ENCODE results near the gene CEP83.
A peak's percentile ranks its signal among the peaks of the same experiment; 100 is the strongest.

The CEP83 gene

DNA sequence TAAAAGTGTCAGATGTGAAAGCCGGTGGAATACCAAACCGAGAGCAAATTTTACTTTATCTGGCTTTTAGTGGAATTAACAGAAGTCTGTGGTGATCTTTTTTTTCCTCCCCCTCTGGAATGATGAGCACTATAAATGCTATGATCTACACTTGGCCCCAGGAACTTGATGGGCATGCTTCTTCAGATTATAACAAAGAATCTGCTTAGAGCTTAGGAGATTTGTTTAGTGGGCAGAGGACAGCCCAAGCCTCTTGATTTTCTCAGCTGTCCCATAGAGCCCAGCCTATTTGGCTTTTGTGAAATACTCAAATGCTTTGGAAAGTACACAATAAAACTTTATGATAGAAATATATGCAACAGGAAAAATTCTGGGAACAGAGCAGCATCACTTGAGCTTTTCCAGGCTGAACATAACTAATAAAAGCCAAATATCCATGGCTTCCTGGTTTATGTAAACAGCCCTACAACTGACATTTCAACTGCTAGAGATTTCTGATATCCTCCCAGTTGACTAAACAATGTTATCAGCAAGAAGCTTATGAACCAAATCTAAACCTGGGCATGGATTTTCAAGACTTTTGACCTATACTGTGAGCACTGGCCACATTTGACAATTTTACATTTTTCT lies 161.7 kb downstream of the CEP83 start:
- DNase-seq: no peak

DNA sequence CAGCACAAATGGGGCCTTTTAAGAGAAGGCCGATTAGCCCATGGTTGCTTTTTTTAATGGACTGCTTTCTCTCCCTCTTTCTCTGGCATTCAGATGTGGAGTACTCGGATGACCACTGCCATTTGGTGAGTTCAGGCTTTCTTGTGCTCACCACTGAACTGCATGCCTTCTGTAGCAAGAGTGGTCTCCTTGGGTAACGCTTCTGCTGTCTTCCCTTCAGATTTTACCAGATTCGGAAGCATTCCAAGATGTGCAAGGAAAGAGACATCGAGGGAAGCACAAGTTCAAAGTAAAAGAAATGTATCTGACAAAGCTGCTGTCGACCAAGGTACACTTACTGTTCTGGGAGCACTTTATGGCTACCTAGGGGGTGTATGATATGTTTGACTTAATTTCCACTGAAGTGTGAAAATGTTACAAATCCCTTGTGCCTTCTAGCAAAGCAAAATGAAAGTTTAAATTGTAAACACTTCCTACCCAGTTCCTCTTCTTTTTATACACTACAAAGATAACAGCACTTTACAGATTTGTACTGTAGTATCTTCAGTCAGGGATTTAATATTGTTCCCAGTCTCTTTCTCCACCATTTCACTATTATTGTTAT lies 162.5 kb downstream of the CEP83 start:
- no peak for DNase-seq

GRCh38 chr12:94290353-94290752 lies 169.3 kb downstream of the CEP83 start:
- no peak for DNase-seq

- DNase-seq: no peak
Observed at GRCh38 chr12:94289461-94290312, 170.0 kb downstream of the CEP83 start.

DNA sequence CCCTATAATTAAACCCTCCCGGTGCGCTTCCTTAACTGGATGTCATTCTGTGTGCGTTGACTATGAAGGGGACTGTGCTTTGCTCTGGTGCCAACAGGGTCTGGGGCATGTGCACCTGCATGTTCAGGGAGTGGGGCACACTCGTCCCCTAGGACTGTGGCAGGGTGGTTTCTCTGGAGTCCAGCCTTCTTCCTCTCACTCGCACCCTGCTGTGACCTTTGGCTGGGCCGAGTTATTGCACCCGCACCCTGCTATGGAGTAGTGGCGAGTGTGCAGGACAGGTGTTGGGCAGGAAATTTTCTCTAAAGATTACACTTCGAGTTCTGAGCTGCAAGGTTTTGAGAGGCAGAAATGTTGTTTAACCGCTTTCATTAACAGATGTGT lies 172.4 kb downstream of the CEP83 start:
- peak; percentile 24 for DNase-seq

DNA sequence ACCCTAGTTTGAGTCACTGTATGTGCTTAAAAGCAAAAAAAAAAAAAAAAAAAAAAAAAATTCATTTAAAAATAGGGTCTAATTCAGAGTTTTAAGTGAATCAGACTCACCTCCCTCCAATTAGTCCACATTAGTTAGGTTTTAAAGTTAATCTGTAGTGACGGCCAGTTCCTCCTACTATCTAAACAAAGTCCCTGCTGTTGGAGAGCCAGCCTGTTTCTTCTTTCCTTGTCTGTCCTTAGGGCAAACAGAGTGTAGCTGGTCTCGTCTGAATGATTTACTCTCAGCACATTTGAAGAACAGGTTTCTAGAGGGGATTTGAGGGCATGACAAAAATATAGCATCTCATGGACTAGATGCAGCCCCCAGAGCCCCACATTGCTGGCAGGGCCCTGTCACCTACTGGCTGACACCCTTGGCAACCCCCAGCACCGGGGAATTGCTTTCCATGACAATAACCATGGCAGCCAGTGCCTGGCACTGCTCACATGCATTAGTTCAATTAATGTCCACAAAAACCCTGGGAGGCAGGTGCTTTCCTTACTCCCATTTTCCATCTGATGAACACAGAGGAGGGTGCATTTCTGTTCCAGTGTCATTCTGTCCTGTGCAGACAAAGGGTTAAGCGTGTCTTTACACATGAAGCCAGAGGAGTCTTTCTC lies 173.0 kb downstream of the CEP83 start:
- no peak for DNase-seq

- DNase-seq: no peak
Observed at GRCh38 chr12:94285943-94286582, 173.6 kb downstream of the CEP83 start.

DNA sequence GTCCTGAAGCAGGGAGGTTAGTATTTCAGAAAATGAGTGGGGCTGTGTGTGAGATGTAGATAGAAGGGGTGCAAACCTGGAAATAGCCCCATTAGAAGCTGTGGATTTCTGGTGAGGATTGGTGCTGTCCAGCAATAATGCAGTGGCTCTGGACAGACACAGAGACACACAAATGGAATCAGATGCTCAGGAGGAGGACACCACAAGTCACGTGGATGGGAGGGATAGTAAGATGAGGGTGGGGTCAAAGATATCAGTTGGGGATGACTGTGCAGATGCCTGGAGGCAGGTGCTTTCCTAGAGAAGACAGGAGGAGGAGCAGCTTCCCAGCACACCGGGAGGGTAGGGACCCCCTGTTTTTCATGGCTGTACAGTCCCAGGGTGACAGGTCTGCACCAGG lies 174.8 kb downstream of the CEP83 start:
- DNase-seq: no peak

DNA sequence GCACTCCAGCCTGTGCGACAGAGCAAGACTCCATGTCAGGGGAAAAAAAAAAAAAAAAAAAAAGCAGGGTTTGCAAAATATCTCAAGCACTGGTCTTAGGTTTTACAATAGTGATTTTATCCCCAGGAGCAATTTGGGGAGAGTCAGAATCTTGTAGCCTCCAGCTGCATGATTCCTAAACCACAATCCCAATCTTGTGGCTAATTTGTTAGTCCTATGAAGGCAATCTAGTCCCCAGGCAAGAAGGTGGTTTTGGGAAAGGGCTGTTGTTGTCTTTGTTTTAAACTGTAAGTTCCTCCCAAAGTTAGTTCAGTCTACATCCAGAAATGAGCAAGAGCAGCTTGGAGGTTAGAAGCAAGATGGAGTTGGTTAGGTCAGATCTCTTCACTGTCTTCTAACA lies 175.6 kb downstream of the CEP83 start:
- DNase-seq: no peak

DNA sequence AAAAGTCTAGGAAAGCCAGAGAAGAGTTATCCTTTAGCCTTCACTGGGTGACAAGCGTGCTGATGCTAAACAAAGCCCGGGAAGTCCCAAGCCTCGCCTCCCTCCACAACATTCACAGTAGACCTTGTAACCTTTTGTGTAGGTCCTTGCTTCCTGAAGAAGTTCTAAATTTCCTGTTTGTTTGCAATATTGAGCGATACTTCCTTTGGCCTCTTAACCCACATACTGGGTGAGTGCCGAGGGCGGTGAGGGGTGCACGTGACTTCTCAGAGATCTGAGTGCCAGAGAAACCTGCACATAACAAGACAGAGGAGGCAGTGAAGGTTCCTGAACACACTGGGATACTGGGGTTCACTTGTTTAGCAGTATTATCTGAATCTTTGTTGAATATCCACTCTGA lies 177.0 kb downstream of the CEP83 start:
- DNase-seq: no peak

DNA sequence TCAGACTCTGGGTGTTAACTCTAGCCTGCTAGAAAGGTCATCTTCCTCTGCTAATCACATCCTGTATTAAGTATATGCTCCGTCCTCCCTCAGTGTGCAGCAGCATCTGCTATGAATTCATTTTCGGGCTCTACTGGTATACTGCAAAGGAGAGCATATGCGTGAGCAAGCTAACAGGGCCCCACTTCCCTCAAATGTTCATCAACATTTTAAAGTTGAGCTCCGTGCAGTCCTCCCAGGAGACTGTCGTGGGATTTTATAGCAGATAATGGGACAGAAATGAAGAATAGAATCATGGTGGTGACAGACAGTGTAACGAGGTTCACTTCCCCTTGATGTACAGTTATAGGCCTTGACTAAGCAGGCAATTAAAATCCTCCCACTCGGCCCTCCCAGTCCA lies 179.6 kb downstream of the CEP83 start:
- no peak for DNase-seq

DNA sequence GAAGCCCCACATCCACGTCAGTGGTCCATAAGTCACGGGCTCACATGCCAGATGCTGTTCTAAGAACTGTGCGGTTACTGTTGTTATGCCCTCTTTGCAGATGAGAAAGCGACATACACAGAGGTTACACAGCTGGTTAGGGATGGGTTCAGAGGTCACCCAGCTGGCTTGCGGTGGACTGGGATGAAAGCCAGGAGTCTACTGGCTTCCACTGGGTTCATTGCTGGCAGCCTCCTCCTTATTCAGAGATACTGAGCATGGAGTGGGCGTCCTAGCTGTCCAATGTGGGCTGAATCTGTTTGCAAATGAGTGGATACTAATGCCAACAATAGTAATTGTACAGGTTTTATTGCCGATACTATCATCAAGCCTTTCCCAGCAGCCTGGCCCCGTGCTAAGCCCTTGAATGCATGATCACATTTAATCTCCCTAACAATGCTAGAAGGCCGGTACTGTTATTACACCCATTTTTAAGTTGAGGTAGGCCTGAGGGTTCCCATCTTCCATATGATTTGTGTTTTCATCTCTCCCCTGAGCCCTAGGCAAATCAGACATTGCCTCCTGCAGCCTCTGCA lies 182.2 kb downstream of the CEP83 start:
- no peak for DNase-seq

- no peak for DNase-seq
Observed at GRCh38 chr12:94276725-94277124, 182.9 kb downstream of the CEP83 start.

DNA sequence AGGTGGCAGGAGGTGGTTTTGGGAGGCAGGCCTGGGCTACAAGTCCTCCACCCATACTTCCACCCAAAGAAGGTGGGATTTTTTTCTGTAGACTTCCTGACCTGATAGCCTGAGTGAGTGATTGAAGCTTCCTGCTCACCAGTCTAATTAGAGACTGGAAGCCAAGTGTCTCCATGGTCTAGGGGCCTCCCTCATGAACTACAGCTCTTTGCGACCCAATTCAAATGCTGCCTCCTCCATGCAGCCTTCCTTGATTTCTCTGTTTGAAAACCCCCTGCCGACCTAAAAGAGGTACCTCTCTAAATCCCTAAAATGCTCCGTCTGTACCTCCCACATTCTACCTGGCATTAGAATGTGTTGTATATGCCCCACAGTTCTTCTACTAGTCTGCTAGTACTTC lies 186.4 kb downstream of the CEP83 start:
- no peak for DNase-seq

DNA sequence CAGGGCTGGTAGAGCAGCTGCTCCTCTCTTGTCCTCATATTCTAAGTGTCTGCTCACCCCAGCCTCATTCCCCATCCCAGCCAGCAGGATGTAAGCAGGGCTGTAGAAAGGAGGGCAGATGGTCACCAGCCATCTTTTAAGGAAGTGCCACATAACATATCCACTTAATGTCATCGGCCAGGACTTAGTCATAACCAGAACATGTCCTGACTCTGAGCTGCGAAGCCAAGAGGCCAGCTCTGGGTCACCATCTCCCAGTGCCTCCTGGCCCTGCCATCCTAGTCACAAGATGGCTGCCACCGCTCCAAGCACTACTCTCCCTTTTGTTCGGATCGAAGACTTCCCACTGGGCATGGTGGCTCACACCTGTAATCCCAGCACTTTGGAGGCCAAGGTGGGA lies 187.4 kb downstream of the CEP83 start:
- no peak for DNase-seq

DNA sequence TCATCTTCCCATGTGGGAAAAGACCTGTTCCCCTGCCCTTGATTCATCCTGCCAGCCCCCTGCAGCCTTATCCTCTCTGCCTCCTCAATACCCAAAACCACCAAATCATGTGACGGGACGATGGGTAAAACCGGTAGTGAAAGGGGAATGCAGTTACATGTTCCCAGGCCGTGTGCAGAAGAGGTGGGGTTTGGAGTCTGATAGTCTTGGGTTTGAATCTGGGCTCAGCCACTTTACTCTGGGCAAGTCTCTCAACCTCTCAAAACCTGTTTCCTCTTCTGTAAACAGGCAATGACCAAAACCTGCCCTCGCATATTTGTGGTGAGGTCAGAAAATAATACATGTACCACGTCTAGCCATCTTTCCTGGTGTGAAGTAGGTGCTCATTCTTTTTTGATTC lies 188.3 kb downstream of the CEP83 start:
- DNase-seq: no peak

- no peak for DNase-seq
Observed at GRCh38 chr12:94269316-94269999, 190.2 kb downstream of the CEP83 start.

DNA sequence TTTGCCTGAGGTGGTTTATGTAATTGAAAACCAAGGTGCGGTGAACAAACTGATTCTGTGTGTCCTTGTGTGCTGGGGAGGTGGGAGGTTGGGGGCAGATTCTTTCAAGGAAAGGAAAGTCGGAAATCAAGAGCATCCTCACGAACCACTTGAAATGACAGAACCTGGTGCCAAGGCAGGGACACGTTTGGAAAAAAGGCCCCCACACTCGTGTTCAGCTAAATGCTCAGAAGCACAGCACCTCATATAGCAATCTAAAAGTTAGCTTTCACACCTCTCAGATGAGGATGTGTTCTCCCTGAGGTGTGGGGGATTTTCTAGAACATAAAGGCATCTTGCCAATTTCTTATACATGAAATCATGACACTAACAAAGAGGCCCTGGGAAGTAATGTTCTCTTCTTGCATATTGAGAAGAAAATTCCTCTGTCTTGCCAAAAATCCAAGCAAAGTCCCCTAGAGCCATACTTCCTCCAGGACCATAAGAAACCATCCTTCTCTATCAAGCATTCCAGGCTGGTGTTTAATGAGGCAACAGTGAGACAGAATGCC lies 191.7 kb downstream of the CEP83 start:
- DNase-seq: no peak

DNA sequence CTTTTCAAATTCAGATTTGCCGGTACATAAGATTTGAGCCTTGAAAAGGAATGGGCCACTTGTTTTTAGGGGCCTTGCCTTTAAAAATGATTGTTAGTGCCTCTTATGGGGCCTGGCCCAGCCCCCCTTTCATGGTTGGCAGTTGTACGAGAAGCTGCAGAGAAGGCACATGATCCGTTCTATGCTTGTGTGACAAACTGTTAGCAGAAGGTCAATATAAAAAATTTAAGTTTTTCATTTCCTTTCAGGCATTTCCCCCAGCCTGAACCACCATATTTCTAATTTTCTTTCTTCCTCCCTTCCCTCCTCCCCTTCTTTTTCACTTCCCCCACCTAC lies 192.2 kb downstream of the CEP83 start:
- DNase-seq: no peak

- no peak for DNase-seq
Observed at GRCh38 chr12:94266796-94267536, 192.7 kb downstream of the CEP83 start.
